Stomach (tissue), 4 donors: ENCODE measurements around the gene RENBP.

Experiments
- EP300 ChIP-seq: sonication (generic); formaldehyde crosslinking; IDR thresholded peaks from one replicate; pipeline ENCODE4 v1.6.1; 2017; ENCODE audit warnings: antibody characterized with exemption
- TF ChIP-seq, protein P1 (sequence below), 7 experiments: fragments of 450-650 bp in 4 of 7; fragments of 200-600 bp in 3 of 7; sonication (generic) in 3 of 7; IDR thresholded peaks; one replicate each; pipeline ENCODE4 v1.5.1; 2016 to 2019; ENCODE audit warnings: antibody characterized with exemption in 7 of 7, control low read depth in 2 of 7, mild to moderate bottlenecking in 1 of 7

DNA sequence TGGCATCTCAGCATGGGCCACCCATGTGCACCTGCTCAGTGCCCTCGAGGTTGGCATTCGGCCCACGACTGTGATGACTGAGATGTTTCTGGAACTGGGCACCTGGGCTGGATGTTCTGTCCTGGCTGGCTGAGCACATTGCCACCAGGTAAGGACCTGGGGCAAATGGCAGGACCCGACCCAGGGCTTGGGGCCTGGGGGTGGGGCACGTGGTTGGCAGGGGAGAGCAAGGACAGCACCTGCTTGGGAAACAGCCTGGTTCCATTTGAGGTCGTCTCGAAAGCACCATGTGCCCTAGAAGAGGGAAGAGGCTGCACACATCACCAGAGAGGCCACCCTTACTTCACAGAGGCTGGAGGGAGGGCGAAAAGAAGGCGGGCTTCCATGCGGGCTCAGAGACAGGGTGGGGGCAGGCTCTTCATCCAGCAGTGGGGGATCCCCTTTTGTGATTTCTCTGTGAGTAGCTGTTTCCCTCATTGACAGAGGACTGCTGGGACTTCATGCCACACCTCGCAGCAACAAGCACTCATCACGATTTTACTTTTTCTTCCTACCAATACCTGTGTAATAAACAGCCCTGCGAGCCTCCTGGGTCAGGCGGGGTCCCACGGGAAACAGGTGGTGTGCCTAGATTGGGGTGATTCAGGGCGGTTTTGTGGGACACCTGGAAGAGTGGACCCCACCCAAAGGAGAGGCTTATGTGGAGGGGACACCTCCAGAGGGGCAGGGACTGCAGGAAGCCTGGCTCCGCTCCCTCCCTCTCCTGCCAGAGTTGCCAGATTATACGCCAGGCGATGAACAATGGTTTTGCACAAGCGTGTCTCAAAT, 40.1 kb upstream of the RENBP start:
- TF ChIP-seq, protein P1, sequence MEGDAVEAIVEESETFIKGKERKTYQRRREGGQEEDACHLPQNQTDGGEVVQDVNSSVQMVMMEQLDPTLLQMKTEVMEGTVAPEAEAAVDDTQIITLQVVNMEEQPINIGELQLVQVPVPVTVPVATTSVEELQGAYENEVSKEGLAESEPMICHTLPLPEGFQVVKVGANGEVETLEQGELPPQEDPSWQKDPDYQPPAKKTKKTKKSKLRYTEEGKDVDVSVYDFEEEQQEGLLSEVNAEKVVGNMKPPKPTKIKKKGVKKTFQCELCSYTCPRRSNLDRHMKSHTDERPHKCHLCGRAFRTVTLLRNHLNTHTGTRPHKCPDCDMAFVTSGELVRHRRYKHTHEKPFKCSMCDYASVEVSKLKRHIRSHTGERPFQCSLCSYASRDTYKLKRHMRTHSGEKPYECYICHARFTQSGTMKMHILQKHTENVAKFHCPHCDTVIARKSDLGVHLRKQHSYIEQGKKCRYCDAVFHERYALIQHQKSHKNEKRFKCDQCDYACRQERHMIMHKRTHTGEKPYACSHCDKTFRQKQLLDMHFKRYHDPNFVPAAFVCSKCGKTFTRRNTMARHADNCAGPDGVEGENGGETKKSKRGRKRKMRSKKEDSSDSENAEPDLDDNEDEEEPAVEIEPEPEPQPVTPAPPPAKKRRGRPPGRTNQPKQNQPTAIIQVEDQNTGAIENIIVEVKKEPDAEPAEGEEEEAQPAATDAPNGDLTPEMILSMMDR (IDR thresholded peaks at IDR 0.05) = no peak
- TF ChIP-seq EP300 = no peak
